ENCODE results near the gene MFAP1.

Gene MFAP1

DNA sequence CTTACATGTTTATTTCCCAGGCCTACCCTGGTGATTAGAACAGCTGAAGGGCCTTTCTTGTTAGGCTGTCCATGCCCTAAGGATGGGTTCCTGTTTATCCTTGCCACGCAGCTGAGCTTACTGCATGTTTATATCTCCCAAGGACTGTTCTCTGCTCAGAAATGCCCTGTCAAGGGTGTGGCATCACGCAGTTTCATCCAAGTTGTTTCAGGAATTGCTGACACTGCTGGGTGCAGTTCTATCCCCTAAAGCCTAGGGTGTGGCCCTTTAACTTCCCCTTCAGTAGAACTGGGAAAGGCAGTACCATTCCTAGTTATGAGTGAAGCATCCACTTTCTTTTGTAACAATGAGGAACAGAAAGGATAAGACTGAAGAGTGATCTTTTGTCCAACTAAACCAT, 52.7 kb downstream of the MFAP1 start:
- 0 out of 2 replicates have a peak, but pooled peaks cover 2% of the 10 kb centered on the region for H4K20me1 ChIP-seq (ENCODE audit: low read depth, low read length)
- H3K79me2 ChIP-seq (ENCODE audit: insufficient read depth, low read length), result peaks cover 22% of the 10 kb centered on the region
- H2AFZ ChIP-seq (ENCODE audit: low read depth, low read length, severe bottlenecking), result no peak overlapping the region
- no peak overlapping the region for H3K4me2 ChIP-seq (ENCODE audit: low read depth, low read length, poor library complexity, severe bottlenecking)
- TF ChIP-seq, protein P1, sequence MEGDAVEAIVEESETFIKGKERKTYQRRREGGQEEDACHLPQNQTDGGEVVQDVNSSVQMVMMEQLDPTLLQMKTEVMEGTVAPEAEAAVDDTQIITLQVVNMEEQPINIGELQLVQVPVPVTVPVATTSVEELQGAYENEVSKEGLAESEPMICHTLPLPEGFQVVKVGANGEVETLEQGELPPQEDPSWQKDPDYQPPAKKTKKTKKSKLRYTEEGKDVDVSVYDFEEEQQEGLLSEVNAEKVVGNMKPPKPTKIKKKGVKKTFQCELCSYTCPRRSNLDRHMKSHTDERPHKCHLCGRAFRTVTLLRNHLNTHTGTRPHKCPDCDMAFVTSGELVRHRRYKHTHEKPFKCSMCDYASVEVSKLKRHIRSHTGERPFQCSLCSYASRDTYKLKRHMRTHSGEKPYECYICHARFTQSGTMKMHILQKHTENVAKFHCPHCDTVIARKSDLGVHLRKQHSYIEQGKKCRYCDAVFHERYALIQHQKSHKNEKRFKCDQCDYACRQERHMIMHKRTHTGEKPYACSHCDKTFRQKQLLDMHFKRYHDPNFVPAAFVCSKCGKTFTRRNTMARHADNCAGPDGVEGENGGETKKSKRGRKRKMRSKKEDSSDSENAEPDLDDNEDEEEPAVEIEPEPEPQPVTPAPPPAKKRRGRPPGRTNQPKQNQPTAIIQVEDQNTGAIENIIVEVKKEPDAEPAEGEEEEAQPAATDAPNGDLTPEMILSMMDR (IDR thresholded peaks at IDR 0.05; ENCODE audit: insufficient read depth, low read length, poor library complexity, severe bottlenecking), result no peak
- TF ChIP-seq EZH2phosphoT487 (conservative IDR thresholded peaks at IDR 0.05; ENCODE audit: low read length), result no peak
- peaks cover 94% of the 10 kb centered on the region for H3F3A ChIP-seq (ENCODE audit: insufficient read depth)
- H3K9me2 ChIP-seq (replicated peaks; ENCODE audit: insufficient read depth, low read length), result no peaks in the 10 kb centered on the region
- H3K9me3 ChIP-seq (ENCODE audit: insufficient read depth, low read length), result no peaks in the 10 kb centered on the region
- H3K27me3 ChIP-seq (ENCODE audit: low read length), result no peaks in the 10 kb centered on the region
- H3K27ac ChIP-seq (ENCODE audit: low read depth, low read length), result peak overlapping the region; percentile 61
- H3K9ac ChIP-seq (ENCODE audit: low read length), result no peak overlapping the region
- H3K36me3 ChIP-seq (ENCODE audit: low read length), result peaks cover 59% of the 10 kb centered on the region
- no peak overlapping the region for H3K4me3 ChIP-seq (ENCODE audit: insufficient read depth, low read length, poor library complexity, severe bottlenecking)

DNA sequence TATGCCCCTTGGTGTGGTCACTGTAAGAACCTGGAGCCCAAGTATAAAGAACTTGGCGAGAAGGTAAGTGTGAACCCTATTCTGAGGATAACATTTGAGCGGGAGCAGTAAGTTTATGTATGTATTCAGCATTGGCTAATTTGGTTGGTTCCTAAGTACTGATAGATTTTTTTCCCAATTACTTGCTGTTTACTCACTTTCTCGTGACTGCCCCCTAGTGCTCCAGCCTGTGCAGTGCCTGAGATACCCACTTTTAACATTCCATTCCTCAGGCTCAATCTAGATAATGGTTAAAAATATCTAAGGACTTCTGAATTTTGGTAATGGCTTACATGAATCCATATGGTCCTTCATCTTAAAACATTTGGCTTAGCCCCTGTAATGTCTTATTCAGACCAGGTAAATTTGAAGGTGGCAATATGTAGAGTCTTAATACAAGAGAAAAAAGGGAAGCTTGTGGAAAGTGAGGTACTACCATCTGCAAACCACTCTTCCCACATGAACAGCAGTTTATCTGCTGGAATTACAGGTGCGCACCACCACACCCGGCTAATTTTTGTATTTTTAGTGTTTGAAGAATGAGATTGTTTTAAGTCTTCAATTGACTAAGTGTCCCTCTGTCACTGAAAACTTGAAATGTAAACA, 54.8 kb downstream of the MFAP1 start:
- Histone ChIP-seq H3K36me3 (ENCODE audit: low read length) (peaks cover 69% of the 10 kb centered on the region), H3K9me3 (ENCODE audit: insufficient read depth, low read length) (no peaks in the 10 kb centered on the region), H3K27me3 (ENCODE audit: low read length) (no peaks in the 10 kb centered on the region), H4K20me1 (ENCODE audit: low read depth, low read length) (0 out of 2 replicates have a peak, but pooled peaks cover 2% of the 10 kb centered on the region), H3K9me2 (replicated peaks; ENCODE audit: insufficient read depth, low read length) (no peaks in the 10 kb centered on the region), H3K4me3 (ENCODE audit: insufficient read depth, low read length, poor library complexity, severe bottlenecking) (no peak overlapping the region), H3K9ac (ENCODE audit: low read length) (no peak overlapping the region), H3K79me2 (ENCODE audit: insufficient read depth, low read length) (peaks cover 3% of the 10 kb centered on the region; the same call in 1 of the 2 replicates), H2AFZ (ENCODE audit: low read depth, low read length, severe bottlenecking) (no peak overlapping the region), H3F3A (ENCODE audit: insufficient read depth) (peaks cover 96% of the 10 kb centered on the region), H3K4me2 (ENCODE audit: low read depth, low read length, poor library complexity, severe bottlenecking) (no peak overlapping the region), H3K27ac (ENCODE audit: low read depth, low read length) (peak overlapping the region; percentile 37)
- no peak for TF ChIP-seq EZH2phosphoT487 (conservative IDR thresholded peaks at IDR 0.05; ENCODE audit: low read length)
- TF ChIP-seq, protein P1 (IDR thresholded peaks at IDR 0.05; ENCODE audit: insufficient read depth, low read length, poor library complexity, severe bottlenecking), result peak; percentile 84

DNA sequence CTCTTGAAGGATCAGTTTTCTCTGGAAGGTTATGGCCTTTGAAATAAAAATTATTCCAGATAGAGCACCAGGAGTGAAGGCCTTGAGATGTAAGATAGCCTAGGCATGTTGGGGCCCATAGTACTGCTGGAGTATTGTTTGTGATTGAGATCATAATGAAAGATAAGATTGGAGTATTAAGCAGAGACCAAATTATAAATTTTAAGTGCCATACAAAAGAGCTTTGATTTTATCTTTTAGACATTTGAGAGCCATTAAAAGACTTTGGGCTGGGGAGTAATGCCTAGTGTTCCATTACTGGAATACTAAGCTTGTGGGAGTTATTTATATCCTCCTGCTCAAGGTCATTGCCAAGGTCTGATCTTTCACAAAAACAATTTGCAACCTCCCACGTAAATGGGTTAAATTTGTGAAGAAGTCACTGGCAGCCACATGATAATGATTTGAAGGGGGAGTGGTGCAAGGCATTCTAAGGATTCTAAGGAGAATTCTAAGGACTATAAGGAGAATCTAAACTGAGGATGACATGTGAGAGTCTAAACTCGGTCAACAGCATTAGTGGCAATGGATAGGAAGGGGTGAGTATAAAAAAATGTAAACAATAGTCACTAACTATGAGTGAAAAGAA, 60.6 kb downstream of the MFAP1 start:
- Histone ChIP-seq H4K20me1 (ENCODE audit: low read depth, low read length) (peaks cover 13% of the 10 kb centered on the region; the same call in 1 of the 2 replicates), H3K4me3 (ENCODE audit: insufficient read depth, low read length, poor library complexity, severe bottlenecking) (no peak overlapping the region), H3F3A (ENCODE audit: insufficient read depth) (peaks cover 66% of the 10 kb centered on the region), H3K27me3 (ENCODE audit: low read length) (no peaks in the 10 kb centered on the region), H3K9me2 (replicated peaks; ENCODE audit: insufficient read depth, low read length) (no peaks in the 10 kb centered on the region), H3K9ac (ENCODE audit: low read length) (no peak overlapping the region), H3K27ac (ENCODE audit: low read depth, low read length) (no peak overlapping the region), H2AFZ (ENCODE audit: low read depth, low read length, severe bottlenecking) (no peak overlapping the region), H3K79me2 (ENCODE audit: insufficient read depth, low read length) (peaks cover 9% of the 10 kb centered on the region; the same call in 1 of the 2 replicates), H3K4me2 (ENCODE audit: low read depth, low read length, poor library complexity, severe bottlenecking) (no peak overlapping the region), H3K36me3 (ENCODE audit: low read length) (peaks cover 63% of the 10 kb centered on the region), H3K9me3 (ENCODE audit: insufficient read depth, low read length) (no peaks in the 10 kb centered on the region)
- no peak for TF ChIP-seq EZH2phosphoT487 (conservative IDR thresholded peaks at IDR 0.05; ENCODE audit: low read length)
- TF ChIP-seq, protein P1 (IDR thresholded peaks at IDR 0.05; ENCODE audit: insufficient read depth, low read length, poor library complexity, severe bottlenecking), result no peak

Measured in SU-DHL-6 (cell line).